GM18499 (cell line): ENCODE results near the gene ZBTB43.

ENCODE experiments used
- ATAC-seq: cut with Tn5 transposase; IDR thresholded peaks from one replicate; pipeline ENCODE4 v1.9.1; 2021; ENCODE audit warnings: moderate number of reproducible peaks; ENCODE audit not compliant: insufficient read depth, unreplicated experiment

The ZBTB43 gene

GRCh38 chr9:126853667-126854066 lies 48.8 kb downstream of the ZBTB43 start:
- no peak for ATAC-seq

- ATAC-seq, result no peak
These were observed 49.9 kb downstream of the ZBTB43 start for GRCh38 chr9:126854734-126855133.

GRCh38 chr9:126856326-126856877 lies 51.6 kb downstream of the ZBTB43 start:
- ATAC-seq, result no peak

- no peak for ATAC-seq
These were observed 52.6 kb downstream of the ZBTB43 start for GRCh38 chr9:126857261-126857960.

GRCh38 chr9:126859111-126859510 lies 54.3 kb downstream of the ZBTB43 start:
- ATAC-seq, result no peak

GRCh38 chr9:126860077-126860756 lies 55.4 kb downstream of the ZBTB43 start, which contains the start of gene ZBTB34:
Gene ZBTB34 (plus strand): TSS chr9:126860639. CDS start chr9:126879400, 18,761 bp downstream.
- no peak for ATAC-seq

- ATAC-seq, result no peak
These were observed 56.1 kb downstream of the ZBTB43 start for GRCh38 chr9:126860757-126861466.

- ATAC-seq, result no peak
These were observed 56.9 kb downstream of the ZBTB43 start for GRCh38 chr9:126861707-126862103.

GRCh38 chr9:126862104-126862761 lies 57.4 kb downstream of the ZBTB43 start:
- no peak for ATAC-seq

GRCh38 chr9:126864771-126865170 lies 59.9 kb downstream of the ZBTB43 start:
- no peak for ATAC-seq

GRCh38 chr9:126869368-126869767 lies 64.5 kb downstream of the ZBTB43 start:
- no peak for ATAC-seq

GRCh38 chr9:126872516-126872915 lies 67.7 kb downstream of the ZBTB43 start:
- ATAC-seq, result no peak

GRCh38 chr9:126874546-126875314 lies 69.9 kb downstream of the ZBTB43 start:
- ATAC-seq, result no peak

GRCh38 chr9:126875756-126876510 lies 71.1 kb downstream of the ZBTB43 start:
- no peak for ATAC-seq

GRCh38 chr9:126876531-126876930 lies 71.7 kb downstream of the ZBTB43 start:
- no peak for ATAC-seq

GRCh38 chr9:126877418-126877817 lies 72.6 kb downstream of the ZBTB43 start:
- ATAC-seq, result no peak

GRCh38 chr9:126879288-126879687 lies 74.4 kb downstream of the ZBTB43 start:
- no peak for ATAC-seq

- no peak for ATAC-seq
These were observed 75.5 kb downstream of the ZBTB43 start for GRCh38 chr9:126880226-126880946.
